ENCODE results near the gene RAMP2. TPM values are rescaled to one million over a fixed set of nuclear protein-coding genes. Genes with fewer than 3 reads are reported as not detected.
"Not testable (repeated sequence)": the region's sequence is repeated elsewhere in the genome, so short reads cannot be mapped to it uniquely, and the experiment has no call there.

RAMP2 gene, protein sequence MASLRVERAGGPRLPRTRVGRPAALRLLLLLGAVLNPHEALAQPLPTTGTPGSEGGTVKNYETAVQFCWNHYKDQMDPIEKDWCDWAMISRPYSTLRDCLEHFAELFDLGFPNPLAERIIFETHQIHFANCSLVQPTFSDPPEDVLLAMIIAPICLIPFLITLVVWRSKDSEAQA
- total RNA-seq = not detected

DNA sequence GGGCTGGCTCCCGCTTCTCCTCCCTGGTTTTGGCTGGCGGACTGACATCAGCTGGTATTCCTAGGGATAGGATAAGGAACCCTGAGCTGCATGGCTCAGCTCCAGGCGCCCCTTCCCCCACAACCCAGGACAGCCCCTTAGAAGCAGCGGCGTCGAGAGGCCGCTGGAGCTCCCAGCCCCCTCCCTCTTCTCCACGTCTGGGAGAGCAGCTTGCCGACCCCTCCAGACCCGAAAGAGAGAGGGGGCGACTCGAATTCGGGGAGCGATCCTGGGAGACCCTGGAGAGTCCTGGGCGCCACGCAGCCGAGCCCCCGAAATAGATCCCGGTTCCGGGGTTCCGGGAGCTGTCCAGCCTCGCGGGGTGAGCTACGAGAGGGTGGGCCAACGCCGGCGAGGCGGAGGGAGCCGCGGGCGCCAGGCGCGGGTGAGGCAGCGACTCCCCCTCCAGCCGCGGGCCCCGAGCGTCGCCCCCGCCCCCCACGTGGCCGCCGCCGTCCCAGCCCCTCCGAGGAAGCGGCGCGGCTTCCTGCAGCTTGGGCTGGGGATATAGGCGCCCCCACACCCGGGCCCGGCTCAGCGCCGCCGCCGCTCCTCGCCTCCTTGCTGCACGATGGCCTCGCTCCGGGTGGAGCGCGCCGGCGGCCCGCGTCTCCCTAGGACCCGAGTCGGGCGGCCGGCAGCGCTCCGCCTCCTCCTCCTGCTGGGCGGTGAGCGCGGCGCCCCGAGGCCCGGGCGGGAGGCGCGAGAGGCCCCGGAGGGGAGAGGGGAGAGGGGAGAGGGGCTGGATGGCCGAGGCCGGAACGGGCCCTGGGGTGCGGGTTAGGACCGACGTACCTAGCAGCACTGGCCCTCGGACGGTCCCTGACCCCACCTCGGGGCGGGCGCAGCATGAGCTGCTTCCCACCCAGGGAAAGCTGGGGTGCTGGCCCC is at the start of gene RAMP2:
TSS of gene RAMP2 (plus strand) at position 576 of the 930 bp plus-strand sequence. CDS start at position 611, 35 bp downstream.
- ATAC-seq (peak; percentile 21 to 45), DNase-seq (ENCODE audit: low spot score in 2 of 2) (no peak)
- Mint-ChIP-seq H3K27ac (no peak within 1 kb of the TSS), H3K36me3 (no peaks in the 10 kb centered on the region), H3K9me3 (no peaks in the 10 kb centered on the region)

DNA sequence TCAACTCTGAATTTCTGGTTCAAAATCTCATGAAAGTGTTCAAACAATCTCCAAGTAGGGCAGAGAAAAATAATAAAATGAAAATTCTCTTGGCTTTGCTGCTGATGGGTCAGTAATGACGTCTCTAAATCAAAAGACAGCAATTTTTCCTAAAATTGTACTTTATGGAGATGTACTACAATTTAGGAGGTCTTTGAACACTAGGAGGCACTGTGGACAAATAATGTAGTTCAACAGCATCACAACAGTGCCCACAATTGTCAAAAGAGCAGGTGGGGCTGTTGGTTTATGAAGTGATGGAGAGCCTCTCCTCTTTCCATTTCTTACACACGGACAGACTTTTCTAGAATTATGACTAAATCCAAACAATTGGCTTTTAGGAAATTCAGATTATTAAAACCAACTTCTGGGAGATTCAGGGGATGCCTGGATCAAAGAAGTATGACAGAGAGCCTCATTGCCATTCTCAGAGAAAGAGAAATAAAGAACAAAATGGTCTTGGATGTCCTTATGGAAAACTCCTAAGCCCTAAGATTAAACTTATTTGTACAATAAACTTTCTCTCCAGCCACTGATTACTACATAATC is 39.9 kb upstream of the RAMP2 start:
- Mint-ChIP-seq H3K9me3 (no peaks in the 10 kb centered on the region), H3K27ac (no peak overlapping the region), H3K36me3 (peaks cover 24 to 29% of the 10 kb centered on the region in 2 donors)
- ATAC-seq (peak; percentile 72 to 75), DNase-seq (ENCODE audit: low spot score in 2 of 2) (peak in 1 of 2 donors; percentile 28)

DNA sequence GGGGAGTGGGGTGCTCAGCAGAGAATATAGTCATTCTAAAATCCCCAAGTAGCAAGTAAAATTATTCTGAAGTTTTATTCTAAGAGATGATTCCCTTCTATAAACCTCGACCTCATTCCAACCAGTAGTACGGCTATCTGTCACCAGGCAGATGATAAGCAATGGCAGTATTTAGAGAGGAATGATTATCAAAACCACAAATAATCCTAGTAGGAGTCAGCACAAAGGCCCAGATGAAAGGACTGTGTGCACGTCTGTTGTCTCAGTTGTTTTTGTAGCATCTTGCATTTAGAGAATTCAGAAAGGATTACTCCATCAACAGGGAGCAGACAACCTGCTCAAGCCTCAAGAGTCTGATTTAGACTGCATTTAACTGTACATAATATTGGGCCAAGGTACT is 37.4 kb upstream of the RAMP2 start:
- H3K27ac Mint-ChIP-seq = no peak overlapping the region
- ATAC-seq (no peak), DNase-seq (ENCODE audit: low spot score in 2 of 2) (no peak)
- H3K9me3 Mint-ChIP-seq = no peaks in the 10 kb centered on the region
- H3K36me3 Mint-ChIP-seq = peaks cover 10 to 15% of the 10 kb centered on the region in 2 donors

DNA sequence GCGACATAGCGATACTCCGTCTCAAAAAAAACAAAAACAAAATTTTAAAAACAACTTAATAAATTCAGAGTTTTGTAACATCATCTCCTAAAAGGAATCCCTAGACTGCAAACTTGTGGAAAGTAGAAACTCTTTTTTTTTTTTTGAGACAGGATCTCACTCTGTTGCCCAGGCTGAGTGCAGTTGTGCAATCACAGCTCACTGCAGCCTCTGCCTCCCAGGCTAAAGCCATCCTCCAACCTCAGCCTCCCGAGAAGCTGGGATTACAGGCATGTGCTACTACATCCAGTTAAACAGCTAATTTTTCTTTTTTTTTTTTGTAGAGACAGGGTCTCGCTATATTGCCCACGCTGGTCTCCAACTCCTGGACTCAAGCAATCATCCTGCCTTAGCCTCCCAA is 35.9 kb upstream of the RAMP2 start:
- ATAC-seq = no peak
- no peaks in the 10 kb centered on the region for H3K9me3 Mint-ChIP-seq
- DNase-seq (ENCODE audit: low spot score in 2 of 2) = no peak
- H3K27ac Mint-ChIP-seq = no peak overlapping the region
- H3K36me3 Mint-ChIP-seq = peaks cover 2 to 13% of the 10 kb centered on the region in 2 donors

DNA sequence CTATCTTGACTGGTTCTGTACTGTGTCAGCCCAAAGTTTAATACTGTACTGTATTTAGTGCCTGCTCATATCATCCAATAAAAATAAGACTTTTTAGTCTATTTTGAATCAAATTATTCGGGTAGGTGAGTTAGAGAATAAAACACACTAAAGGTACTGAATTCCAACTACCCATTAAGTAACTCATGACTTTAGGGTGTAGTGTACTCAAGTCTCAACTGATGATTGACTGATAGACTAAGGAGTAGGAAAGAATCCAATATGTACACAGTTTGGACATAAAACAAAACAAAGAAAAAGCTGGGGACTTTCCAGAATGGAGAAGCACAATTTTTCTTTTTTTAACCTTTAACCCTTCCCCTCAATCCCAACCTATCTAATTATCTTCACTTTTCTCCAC is 20.3 kb upstream of the RAMP2 start:
- H3K27ac Mint-ChIP-seq = peak overlapping the region in 1 of 2 donors; percentile 51
- H3K36me3 Mint-ChIP-seq = peaks cover 0 to 12% of the 10 kb centered on the region in 2 donors
- no peaks in the 10 kb centered on the region for H3K9me3 Mint-ChIP-seq
- no peak for ATAC-seq
- DNase-seq (ENCODE audit: low spot score in 2 of 2) = no peak

DNA sequence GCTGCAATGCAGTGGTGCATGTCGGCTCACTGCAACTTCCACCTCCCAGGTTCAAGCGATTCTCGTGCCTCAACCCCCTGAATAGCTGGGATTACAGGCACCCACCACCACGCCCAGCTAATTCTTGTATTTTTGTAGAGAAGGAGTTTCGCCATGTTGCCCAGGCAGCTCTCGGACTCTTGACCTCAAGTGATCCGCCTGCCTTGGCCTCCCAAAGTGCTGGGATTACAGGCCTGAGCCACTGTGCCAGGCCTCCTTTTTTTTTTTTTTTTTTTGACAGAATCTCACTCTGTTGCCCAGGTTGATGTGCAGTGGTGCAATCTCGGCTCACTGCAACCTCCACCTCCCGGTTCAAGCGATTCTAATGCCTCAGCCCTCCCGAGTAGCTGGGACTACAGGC is 18.1 kb upstream of the RAMP2 start:
- H3K9me3 Mint-ChIP-seq; H3K27ac Mint-ChIP-seq; DNase-seq (ENCODE audit: low spot score in 2 of 2); ATAC-seq: not testable (repeated sequence)
- H3K36me3 Mint-ChIP-seq = peaks cover 0 to 12% of the 10 kb centered on the region in 2 donors

DNA sequence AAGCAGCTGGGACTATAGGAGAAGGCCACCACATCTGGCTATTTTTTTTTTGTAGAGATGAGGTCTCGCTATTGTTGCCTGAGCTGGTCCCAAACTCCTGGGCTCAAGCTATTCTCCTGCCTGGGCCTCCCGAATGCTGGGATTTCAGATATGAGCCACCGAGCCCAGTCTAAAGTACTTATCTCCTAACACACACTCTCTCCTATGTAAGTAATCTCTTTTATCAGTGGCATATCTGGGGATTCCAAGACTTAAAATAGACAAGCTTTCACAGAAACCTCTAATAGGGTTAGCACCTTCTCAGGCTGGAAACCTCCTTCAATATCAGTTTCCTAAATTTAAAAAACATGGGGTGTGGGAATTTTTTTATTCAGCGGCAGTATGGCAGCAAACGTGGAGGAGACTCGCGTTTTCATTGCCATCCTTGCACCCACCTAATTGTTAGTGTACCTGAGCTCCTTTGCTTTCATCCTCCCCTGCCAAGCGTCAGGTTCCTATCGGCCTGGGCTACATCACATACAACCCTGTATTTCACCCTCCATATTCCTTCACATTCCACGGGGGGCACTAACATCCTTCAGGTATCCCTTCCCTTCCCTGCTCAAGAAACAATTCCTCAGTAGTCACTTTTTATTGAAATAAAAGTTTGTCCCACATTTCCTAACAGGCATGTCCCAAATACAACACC is 17.3 kb upstream of the RAMP2 start:
- ATAC-seq (no peak), DNase-seq (ENCODE audit: low spot score in 2 of 2) (no peak)
- no peaks in the 10 kb centered on the region for H3K9me3 Mint-ChIP-seq
- peaks cover 0 to 12% of the 10 kb centered on the region in 2 donors for H3K36me3 Mint-ChIP-seq
- H3K27ac Mint-ChIP-seq = peak overlapping the region; percentile 96 to 97

DNA sequence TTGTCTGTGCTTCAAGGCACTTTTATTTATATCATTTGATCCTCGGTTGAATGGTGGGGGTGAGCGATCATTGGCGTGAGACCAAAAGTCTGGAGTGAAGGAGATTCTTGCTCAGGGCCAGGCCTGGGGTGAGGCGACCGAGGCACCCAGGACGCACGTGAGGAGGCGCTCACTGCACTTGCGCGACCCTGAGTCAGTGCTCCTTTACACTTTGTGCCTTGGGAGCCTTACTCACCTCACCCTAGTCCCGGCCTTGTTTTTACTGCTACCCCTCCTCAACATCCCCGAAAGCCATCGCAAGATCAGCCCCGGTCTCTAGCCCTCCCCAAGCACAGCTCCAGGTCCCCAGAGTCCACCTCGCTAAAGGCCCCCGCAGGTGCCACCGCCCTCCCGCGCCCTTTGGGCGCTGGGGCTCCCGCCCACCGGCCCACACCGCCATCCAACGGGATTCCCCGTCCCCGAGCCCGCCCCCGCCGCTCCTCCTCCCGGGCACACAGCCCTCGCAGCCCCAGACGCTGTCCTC is 16.7 kb upstream of the RAMP2 start:
- peak overlapping the region; percentile 96 to 97 for H3K27ac Mint-ChIP-seq
- no peaks in the 10 kb centered on the region for H3K9me3 Mint-ChIP-seq
- peaks cover 0 to 12% of the 10 kb centered on the region in 2 donors for H3K36me3 Mint-ChIP-seq
- DNase-seq (ENCODE audit: low spot score in 2 of 2) (peak; percentile 58 to 86), ATAC-seq (peak; percentile 81 to 91)

DNA sequence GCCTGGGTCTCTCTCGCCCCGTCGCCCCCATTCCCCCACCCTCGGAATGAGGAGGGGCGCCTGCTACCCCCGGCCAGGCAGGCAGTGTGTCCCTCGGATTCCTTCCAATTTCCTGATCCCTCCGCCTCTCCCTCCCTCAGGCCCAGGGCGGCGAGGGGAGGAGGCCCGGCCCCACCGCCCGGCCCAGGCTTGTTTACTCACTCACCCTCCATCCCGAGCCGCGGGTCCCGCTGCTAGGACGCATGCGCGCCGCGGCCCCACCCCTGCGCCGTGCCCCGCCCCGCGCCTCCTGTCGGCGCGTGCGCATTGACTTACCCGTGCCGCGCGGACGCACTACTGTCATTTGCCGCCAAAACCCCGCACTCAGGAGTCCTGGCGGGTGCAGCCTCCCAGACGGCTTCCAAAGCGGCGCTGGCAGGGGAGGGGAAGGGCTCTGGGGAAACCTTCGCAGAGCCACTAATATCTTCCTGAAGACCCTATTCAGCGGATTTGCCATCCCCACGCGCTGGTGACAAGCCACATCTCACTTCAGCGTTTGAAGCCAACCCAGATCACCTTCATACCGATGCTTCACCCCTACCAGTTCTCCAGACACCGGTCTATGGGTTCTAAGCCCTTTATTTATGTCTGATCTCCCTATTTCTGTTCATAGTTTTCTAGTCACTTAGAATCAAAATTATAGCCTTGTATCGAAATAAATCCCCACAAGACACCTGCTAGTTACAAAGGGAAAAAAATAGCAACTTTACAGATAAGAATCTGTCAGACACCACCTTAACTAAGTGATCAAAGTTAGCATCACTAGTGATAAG is 16.0 kb upstream of the RAMP2 start, which contains the start of gene EZH1:
TSS of gene EZH1 (minus strand) at position 235 of the 812 bp plus-strand sequence. CDS start 16,099 bp downstream, outside the sequence.
- peak within 1 kb of the TSS; percentile 96 to 97 for H3K27ac Mint-ChIP-seq
- H3K36me3 Mint-ChIP-seq = peaks cover 0 to 12% of the 10 kb centered on the region in 2 donors
- no peaks in the 10 kb centered on the region for H3K9me3 Mint-ChIP-seq
- ATAC-seq (peak; percentile 87 to 93), DNase-seq (ENCODE audit: low spot score in 2 of 2) (peak; percentile 97)

DNA sequence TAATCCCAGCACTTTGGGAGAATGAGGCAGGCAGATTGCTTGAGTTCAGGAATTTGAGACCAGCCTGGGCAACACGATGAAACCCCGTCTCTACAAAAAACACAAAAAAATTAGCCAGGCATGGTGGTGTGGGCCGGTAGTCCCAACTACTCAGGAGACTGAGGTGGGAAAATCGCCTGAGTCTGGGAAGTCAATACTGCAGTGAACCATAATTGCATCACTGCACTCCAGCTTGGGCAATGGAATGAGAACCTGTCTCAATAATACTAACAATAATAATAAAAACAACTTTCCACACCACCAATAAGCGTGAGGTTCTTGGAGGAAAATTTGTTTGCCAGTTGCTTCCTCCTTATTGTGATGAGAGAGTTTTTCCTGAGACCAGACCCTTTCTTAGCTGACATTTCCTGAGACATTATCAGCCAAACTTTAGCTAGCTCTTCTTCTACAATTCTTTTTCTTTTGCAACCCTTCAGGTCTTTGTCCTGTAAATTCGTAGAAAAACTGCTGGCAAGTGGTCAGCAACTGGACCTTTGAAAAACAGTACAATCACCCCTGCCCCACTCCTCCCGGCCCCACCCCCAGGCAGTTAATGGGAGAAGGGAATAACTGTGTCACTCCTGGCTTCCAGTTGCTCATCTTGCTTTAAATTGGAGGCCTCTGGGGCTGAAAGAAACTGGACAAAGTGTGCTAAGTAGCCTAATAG is 12.7 kb upstream of the RAMP2 start:
- ATAC-seq (no peak), DNase-seq (ENCODE audit: low spot score in 2 of 2) (no peak)
- Mint-ChIP-seq H3K9me3 (no peaks in the 10 kb centered on the region), H3K36me3 (peaks cover 0 to 12% of the 10 kb centered on the region in 2 donors), H3K27ac (no peak overlapping the region)

DNA sequence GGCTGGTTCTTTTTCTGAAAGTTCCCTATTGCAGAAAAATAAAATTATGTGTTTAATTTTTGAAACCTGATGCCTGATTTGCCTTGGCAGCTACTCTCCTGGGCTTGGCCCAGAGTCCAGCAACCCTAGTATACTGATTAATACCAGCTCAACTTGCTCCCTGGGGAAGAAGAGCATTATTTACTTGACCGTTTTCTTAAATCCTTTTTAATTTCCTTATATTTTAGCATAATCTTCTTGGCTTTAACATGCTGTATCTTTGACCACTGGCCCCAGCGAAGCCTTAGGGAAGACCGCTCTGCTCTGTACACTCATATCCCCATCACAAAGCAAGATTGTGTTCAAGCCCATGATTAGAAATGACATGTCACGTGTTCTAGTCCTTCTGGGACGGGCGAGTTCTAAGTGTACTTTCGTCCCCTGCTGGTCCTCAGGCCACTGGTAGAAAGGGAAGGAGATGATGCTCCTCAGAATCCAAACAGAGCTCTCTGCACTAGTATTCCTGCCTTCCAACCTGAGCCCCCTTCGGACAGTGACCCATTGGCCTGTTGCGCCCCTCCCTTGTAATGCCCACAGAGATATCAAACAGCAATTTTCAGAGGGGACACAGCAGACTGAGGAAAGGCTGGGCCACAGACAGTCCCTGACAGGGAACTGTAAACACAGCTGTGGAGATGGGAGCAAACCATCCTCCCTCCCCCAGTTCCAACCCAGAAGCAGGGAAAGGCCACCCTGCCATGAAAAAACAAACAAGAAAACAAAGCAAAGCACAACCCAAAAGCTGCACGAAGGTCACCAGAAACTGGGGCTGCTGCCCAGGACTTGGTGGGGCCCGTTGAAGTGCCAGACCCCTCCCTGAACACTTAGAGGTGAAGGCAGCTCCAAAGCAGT is 11.9 kb upstream of the RAMP2 start:
- H3K9me3 Mint-ChIP-seq = no peaks in the 10 kb centered on the region
- no peak for DNase-seq (ENCODE audit: low spot score in 2 of 2)
- no peak for ATAC-seq
- H3K27ac Mint-ChIP-seq = no peak overlapping the region
- H3K36me3 Mint-ChIP-seq = peaks cover 0 to 8% of the 10 kb centered on the region in 2 donors

DNA sequence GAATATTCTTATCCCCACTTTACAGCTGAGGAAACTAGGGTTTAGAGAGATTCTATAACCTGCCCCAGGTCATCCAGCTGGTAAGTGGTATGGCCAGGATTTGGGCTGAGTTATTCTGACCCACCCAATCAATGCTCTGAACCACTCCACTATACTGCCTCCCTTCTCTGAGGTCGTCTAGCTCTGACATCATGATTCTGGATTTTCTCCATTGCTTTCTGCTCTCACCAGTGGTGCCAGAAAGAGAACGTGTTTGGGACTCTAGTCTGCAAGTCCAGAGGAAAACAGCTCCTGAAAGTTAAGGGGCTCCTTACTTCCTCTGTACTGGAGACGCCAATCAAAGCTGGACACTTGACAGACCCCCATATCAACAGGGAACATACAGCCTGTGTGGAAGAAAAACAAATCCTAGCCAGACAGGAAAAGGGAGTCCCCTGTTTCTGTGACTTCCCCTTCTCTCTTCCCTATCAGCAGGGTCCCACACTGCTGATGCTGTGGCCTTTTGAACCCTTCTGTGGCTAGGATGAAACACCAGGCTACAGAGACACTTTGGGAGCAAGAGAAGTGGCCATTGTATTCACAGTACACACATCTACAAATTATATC is 10.2 kb upstream of the RAMP2 start:
- Mint-ChIP-seq H3K9me3 (no peaks in the 10 kb centered on the region), H3K27ac (no peak overlapping the region), H3K36me3 (no peaks in the 10 kb centered on the region)
- no peak for ATAC-seq
- DNase-seq (ENCODE audit: low spot score in 2 of 2) = no peak

DNA sequence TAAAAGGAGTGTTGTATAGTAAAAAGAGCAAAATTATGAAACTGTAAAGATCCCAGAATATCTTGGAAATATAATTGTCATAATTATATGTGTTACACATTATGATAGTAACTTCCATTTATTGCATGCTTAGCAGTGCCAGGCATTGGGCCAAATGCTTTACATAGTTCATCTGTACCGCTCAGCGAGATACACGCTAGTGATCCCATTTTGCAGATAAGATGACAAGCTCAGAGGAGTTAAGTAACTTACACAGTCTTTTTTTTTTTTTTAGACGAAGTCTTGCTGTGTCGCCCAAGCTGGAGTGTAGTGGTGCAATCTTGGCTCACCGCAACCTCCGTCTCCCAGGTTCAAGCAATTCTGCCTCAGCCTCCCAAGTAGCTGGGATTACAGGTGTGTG is 9.4 kb upstream of the RAMP2 start:
- no peak for DNase-seq (ENCODE audit: low spot score in 2 of 2)
- Mint-ChIP-seq H3K9me3 (no peaks in the 10 kb centered on the region), H3K27ac (no peak overlapping the region), H3K36me3 (no peaks in the 10 kb centered on the region)
- ATAC-seq = no peak

DNA sequence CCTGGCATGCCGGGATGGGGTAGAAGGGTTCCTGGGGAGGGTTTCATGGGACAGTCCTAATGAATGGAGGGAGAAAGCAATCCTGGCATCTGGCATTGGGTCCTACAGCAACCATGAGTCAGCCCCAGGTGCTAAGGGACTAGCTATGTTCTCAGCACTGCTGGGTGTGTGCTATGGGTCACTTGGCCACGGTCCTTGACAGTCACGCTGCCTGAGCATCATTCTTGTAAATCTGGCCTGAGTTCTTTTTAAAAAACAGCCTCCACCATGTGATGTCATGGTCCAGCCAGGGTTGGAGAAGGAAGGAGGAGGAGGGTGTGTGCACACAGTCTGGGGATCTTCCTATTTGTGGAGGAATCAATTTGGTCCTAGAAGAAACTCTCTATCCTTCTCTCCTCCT is 6.2 kb upstream of the RAMP2 start:
- Mint-ChIP-seq H3K27ac (peak overlapping the region in 1 of 2 donors; percentile 6), H3K36me3 (no peaks in the 10 kb centered on the region), H3K9me3 (no peaks in the 10 kb centered on the region)
- DNase-seq (ENCODE audit: low spot score in 2 of 2) = no peak
- no peak for ATAC-seq

All from activated naive CD4-positive, alpha-beta T cell treated with anti-CD3 and anti-CD28 coated beads, Interleukin-2, amount 50 U/mL, for 72 hours (primary cell).